Ovary (tissue), 3 donors: ENCODE results near the gene RPS27L.

Source experiments
- EP300 ChIP-seq: sonication (generic); formaldehyde crosslinking; IDR thresholded peaks from one replicate; pipeline ENCODE4 v1.6.1; 2017; ENCODE audit warnings: antibody characterized with exemption
- POLR2A ChIP-seq: fragments of 450-650 bp; IDR thresholded peaks from one replicate; pipeline ENCODE4 v1.6.1; 2017; ENCODE audit warnings: antibody characterized with exemption, mild to moderate bottlenecking, moderate library complexity
- TF ChIP-seq, protein P1 (sequence below), 3 donors: fragments of 450-650 bp in 2 of 3; fragments of 200-600 bp in 1 of 3; IDR thresholded peaks; one replicate each; pipeline versions ENCODE4 v1.5.1 to v1.8.0; 2016 to 2022; ENCODE audit warnings: antibody characterized with exemption in 3 of 3, mild to moderate bottlenecking in 1 of 3
- donor health status: DM: no; HTN: no; CAD: no.

- TF ChIP-seq, protein P1, sequence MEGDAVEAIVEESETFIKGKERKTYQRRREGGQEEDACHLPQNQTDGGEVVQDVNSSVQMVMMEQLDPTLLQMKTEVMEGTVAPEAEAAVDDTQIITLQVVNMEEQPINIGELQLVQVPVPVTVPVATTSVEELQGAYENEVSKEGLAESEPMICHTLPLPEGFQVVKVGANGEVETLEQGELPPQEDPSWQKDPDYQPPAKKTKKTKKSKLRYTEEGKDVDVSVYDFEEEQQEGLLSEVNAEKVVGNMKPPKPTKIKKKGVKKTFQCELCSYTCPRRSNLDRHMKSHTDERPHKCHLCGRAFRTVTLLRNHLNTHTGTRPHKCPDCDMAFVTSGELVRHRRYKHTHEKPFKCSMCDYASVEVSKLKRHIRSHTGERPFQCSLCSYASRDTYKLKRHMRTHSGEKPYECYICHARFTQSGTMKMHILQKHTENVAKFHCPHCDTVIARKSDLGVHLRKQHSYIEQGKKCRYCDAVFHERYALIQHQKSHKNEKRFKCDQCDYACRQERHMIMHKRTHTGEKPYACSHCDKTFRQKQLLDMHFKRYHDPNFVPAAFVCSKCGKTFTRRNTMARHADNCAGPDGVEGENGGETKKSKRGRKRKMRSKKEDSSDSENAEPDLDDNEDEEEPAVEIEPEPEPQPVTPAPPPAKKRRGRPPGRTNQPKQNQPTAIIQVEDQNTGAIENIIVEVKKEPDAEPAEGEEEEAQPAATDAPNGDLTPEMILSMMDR (IDR thresholded peaks at IDR 0.05): no peak
- no peak for TF ChIP-seq POLR2A
- TF ChIP-seq EP300: no peak
These were observed 5.9 kb upstream of the RPS27L start for GRCh38 chr15:63163217-63163616.
